Hematopoietic multipotent progenitor cell (in vitro differentiated cells): ENCODE results near the gene KTN1. TPM values are rescaled to one million over a fixed set of nuclear protein-coding genes. Genes with fewer than 3 reads are reported as not detected.

Experiments used
- small RNA-seq: library from RNA; depleted of rRNA; stranded (forward); fragments of <200 nt; gene quantifications from one replicate; pipeline ENCODE3, GENCODE V24; 2012
- total RNA-seq: library from RNA; depleted of rRNA; stranded (reverse); fragments of >200 nt; gene quantifications from one replicate; pipeline ENCODE4 v1.2.3, GENCODE V29; 2012

KTN1 gene
- total RNA-seq, 1 donor, result 15.1 TPM

Small RNAs within 50 kb of the gene (small RNA-seq; reads per million reads assigned to genes)
- not detected for gene RF00019

Other genes with a start within 250 kb of the KTN1 start
- 9.4 TPM for gene ATG14, start 168.4 kb upstream of the KTN1 start, total RNA-seq
- gene TBPL2, start 139.6 kb upstream of the KTN1 start, total RNA-seq, result not detected